GM12878 (cell line): ENCODE results near the gene GARIN5A. TPM values are rescaled to one million over a fixed set of nuclear protein-coding genes. Genes with fewer than 3 reads are reported as not detected.
A peak's percentile ranks its signal among the peaks of the same experiment; 100 is the strongest.

Source experiments
- ATAC-seq: fragments of 200-7000 bp; cut with Tn5 transposase; 3 replicates; pipeline ENCODE4 v1.9.1; 2020; ENCODE audit warnings: mild to moderate bottlenecking, moderate library complexity
- BruUV-seq: library from RNA; stranded (reverse); fragments of 400-500 nt; replicated peaks from 2 replicates; lab custom pipeline; 2021; lab: Mats Ljungman, UMichigan
- CTCF ChIA-PET: fragments of 300-600 bp; sonication (Branson Sonifier 250); formaldehyde crosslinking; extraction: SDS; loops from one replicate; lab custom pipeline; 2021; ENCODE audit warnings: inconsistent platforms; lab: Yijun Ruan, JAX
- POLR2A ChIA-PET: fragments of 350-600 bp; formaldehyde crosslinking; extraction: SDS; loops from one replicate; lab custom pipeline; 2021; ENCODE audit warnings: inconsistent platforms; lab: Charles Lee
- RAD21 ChIA-PET: fragments of 300-600 bp; sonication (Branson Sonifier 250); formaldehyde crosslinking; loops from one replicate; lab custom pipeline; 2023; ENCODE audit warnings: antibody characterized with exemption; ENCODE audit not compliant: unreplicated experiment; lab: Charles Lee
- SMC1A ChIA-PET: fragments of 300-600 bp; sonication (Branson Sonifier 250); formaldehyde crosslinking; loops from one replicate; lab custom pipeline; 2023; ENCODE audit not compliant: unreplicated experiment, uncharacterized antibody; lab: Charles Lee
- DNase-seq: peaks from one replicate; pipeline ENCODE4 v3.0.0-alpha.2; 2011; ENCODE audit warnings: low read depth, low spot score
- FAIRE-seq: peaks from 3 replicates; lab custom pipeline; 2011; peaks lifted over from hg19 to GRCh38; lab: Jason Lieb, UNC
- H2AFZ ChIP-seq: 2 replicates; pipeline ENCODE4 v1.6.0; 2011; ENCODE audit warnings: low read depth, low read length, control low read depth; ENCODE audit not compliant: control insufficient read depth
- H3K27ac ChIP-seq: 2 replicates; pipeline ENCODE4 v1.5.1; 2011; ENCODE audit warnings: control low read depth; ENCODE audit not compliant: control insufficient read depth, insufficient read depth
- H3K27me3 ChIP-seq, 2 experiments: replicated peaks in 1 of 2; 2 replicates each; pipeline versions ENCODE4 v1.6.0 to v1.6.1; 2011; ENCODE audit warnings: low read length in 1 of 2; ENCODE audit not compliant: control insufficient read depth in 2 of 2, insufficient read depth in 2 of 2
- H3K36me3 ChIP-seq, 2 experiments: 2 replicates each; pipeline ENCODE4 v1.5.1; 2011; ENCODE audit warnings: low read length in 1 of 2; ENCODE audit not compliant: control insufficient read depth in 2 of 2, insufficient read depth in 2 of 2
- H3K4me1 ChIP-seq: 2 replicates; pipeline ENCODE4 v1.6.1; 2011; ENCODE audit warnings: mild to moderate bottlenecking, low read length, moderate library complexity, mixed read lengths; ENCODE audit not compliant: control insufficient read depth, insufficient read depth
- H3K4me2 ChIP-seq: 2 replicates; pipeline ENCODE4 v1.6.0; 2011; ENCODE audit warnings: control low read depth; ENCODE audit not compliant: control insufficient read depth, insufficient read depth
- H3K4me3 ChIP-seq: fragments of 200-600 bp; sonication (generic); 2 replicates; pipeline ENCODE4 v1.5.1; 2016
- H3K79me2 ChIP-seq: 2 replicates; pipeline ENCODE4 v1.6.0; 2011; ENCODE audit warnings: low read length; ENCODE audit not compliant: control insufficient read depth, insufficient read depth
- H3K9ac ChIP-seq: 2 replicates; pipeline ENCODE4 v1.8.0; 2011; ENCODE audit warnings: low read length, control low read depth, mixed read lengths; ENCODE audit not compliant: control insufficient read depth, insufficient read depth
- H3K9me3 ChIP-seq: replicated peaks from 3 replicates; pipeline ENCODE4 v1.5.1; 2011; ENCODE audit warnings: mild to moderate bottlenecking, low read length; ENCODE audit not compliant: control insufficient read depth, insufficient read depth
- H4K20me1 ChIP-seq: 2 replicates; pipeline ENCODE4 v1.6.0; 2011; ENCODE audit not compliant: control insufficient read depth, insufficient read depth
- BCL11A ChIP-seq: IDR thresholded peaks from 2 replicates; pipeline ENCODE4 v1.6.1; 2011; ENCODE audit warnings: low read depth, low read length
- NR2F1 ChIP-seq: fragments of 450-650 bp; conservative IDR thresholded peaks from 2 replicates; pipeline ENCODE4 v1.6.1; 2017; ENCODE audit warnings: mild to moderate bottlenecking
- PKNOX1 ChIP-seq: fragments of 450-650 bp; IDR thresholded peaks from 2 replicates; pipeline ENCODE4 v1.6.1; 2016; ENCODE audit warnings: mild to moderate bottlenecking
- REST ChIP-seq: IDR thresholded peaks from 2 replicates; pipeline ENCODE4 v1.6.1; 2012; ENCODE audit warnings: mild to moderate bottlenecking, low read depth, low read length
- SRF ChIP-seq, 2 experiments: IDR thresholded peaks; 2 replicates each; pipeline ENCODE4 v1.6.1; 2011; ENCODE audit warnings: low read depth in 2 of 2, low read length in 2 of 2, mild to moderate bottlenecking in 1 of 2, moderate library complexity in 1 of 2
- WGBS: methylation state at CpG from one replicate; pipeline ENCODE4 v1.1.6; 2016; ENCODE audit warnings: low lambda C conversion rate; ENCODE audit not compliant: insufficient replicate concordance, insufficient coverage; ENCODE audit errors: missing lambda C conversion rate; 5-methylcytosine and 5-hydroxymethylcytosine counted together
- in situ Hi-C: fragments of 300-500 bp; cut with MboI; formaldehyde crosslinking; loops from 9 replicates; pipeline ENCODE4 v1.14.3; 2018; ENCODE audit warnings: mixed read lengths
- intact Hi-C: fragments of 100-400 bp; cut with micrococcal nuclease; formaldehyde crosslinking; loops from one replicate; pipeline ENCODE4 v1.14.2; 2022; ENCODE audit not compliant: unreplicated experiment
- polyA plus RNA-seq, 11 experiments: library from polyadenylated mRNA; depleted of rRNA in 4 of 11; unstranded in 6 of 11; stranded (reverse) in 5 of 11; fragments of >200 nt; fragmentation: Nextera tagmentation in 4 of 11; fragmentation: Illumina TruSeq in 1 of 11; extraction: Ambion mirVana in 4 of 11; extraction: Trizol in 1 of 11; gene quantifications; 1 replicate in 1 of 11; 2 replicates in 10 of 11; pipeline versions ENCODE4 v1.2.1 to v1.2.3, GENCODE V29; 2011 to 2016; ENCODE audit warnings: inconsistent platforms in 2 of 11, missing spikeins in 2 of 11, low read depth in 1 of 11
- total RNA-seq, 4 experiments: library from RNA; depleted of rRNA in 3 of 4; stranded (reverse); fragments of >200 nt in 3 of 4; fragmentation: Illumina TruSeq in 1 of 4; extraction: Trizol in 1 of 4; gene quantifications; 2 replicates each; pipeline versions ENCODE4 v1.2.1 to v1.2.3, GENCODE V29; 2013 to 2021

GARIN5A gene
- total and polyA plus RNA-seq, 10 of the 15 experiments (the other 5 are each of a cell fraction or from before 2014, with no cell fraction given): 0.18 to 1.2 (median 0.24) TPM; not detected in 6

DNA sequence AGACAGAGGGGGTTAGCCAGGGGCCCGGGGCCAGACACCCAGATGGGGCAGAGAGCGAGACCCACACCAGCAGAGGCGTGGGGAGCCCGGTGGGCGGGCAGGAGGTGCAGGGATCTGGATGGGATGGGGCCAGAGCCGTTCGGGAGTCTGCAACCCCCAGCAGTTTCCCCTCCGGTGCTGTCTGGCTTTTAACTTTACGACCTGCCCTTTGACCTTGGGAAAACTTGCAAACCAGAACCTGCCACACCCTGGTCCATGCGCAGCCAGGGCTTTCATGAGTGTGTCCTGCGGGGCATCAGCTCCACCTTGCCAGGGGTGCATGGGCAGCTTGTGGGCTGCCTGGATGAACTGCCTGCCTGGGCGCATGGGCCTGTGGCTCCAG is 24.5 kb upstream of the GARIN5A start:
- ChIA-PET CTCF (no interaction called here), SMC1A (no interaction called here), RAD21 (no interaction called here), POLR2A (no interaction called here)
- BruUV-seq: no TSS peak
- intact Hi-C loops: no loop called here
- Histone ChIP-seq H3K9ac (no peak overlapping the region), H3K4me2 (no peak overlapping the region), H3K79me2 (no peaks in the 10 kb centered on the region), H3K4me3 (no peak overlapping the region), H3K4me1 (no peaks in the 10 kb centered on the region), H2AFZ (no peak overlapping the region), H3K27me3 (no peaks in the 10 kb centered on the region), H3K36me3 (no peaks in the 10 kb centered on the region), H4K20me1 (no peaks in the 10 kb centered on the region), H3K9me3 (no peaks in the 10 kb centered on the region), H3K27ac (no peak overlapping the region)
- 40% methylated on average over 12 of the region's 12 CpGs for WGBS
- 0 out of 2 replicates have a peak, but pooled peaks have one; percentile 22 for TF ChIP-seq NR2F1
- no peak for TF ChIP-seq BCL11A
- ATAC-seq (no peak; the same call in 1 of the 3 replicates), FAIRE-seq (no peak), DNase-seq (no peak)
- in situ Hi-C loops: no loop called here

- H3K4me3 ChIP-seq: no peak overlapping the region
Observed at GRCh38 chr19:50500753-50501151, 24.1 kb upstream of the GARIN5A start.

More at GRCh38 chr19:50500753-50501151, 24.1 kb upstream of the GARIN5A start:
- FAIRE-seq (no peak), DNase-seq (no peak), ATAC-seq (peak; percentile 46)
- WGBS: 26% methylated on average over 6 of the region's 10 CpGs
- Histone ChIP-seq H4K20me1 (no peaks in the 10 kb centered on the region), H3K9ac (no peak overlapping the region), H3K9me3 (no peaks in the 10 kb centered on the region), H3K79me2 (no peaks in the 10 kb centered on the region), H3K27me3 (no peaks in the 10 kb centered on the region), H2AFZ (no peak overlapping the region), H3K36me3 (no peaks in the 10 kb centered on the region), H3K4me2 (no peak overlapping the region), H3K4me1 (no peaks in the 10 kb centered on the region), H3K27ac (no peak overlapping the region)
- SMC1A ChIA-PET: no interaction called here
- CTCF ChIA-PET: no interaction called here
- no TSS peak for BruUV-seq
- in situ Hi-C loops: no loop called here
- RAD21 ChIA-PET: no interaction called here
- POLR2A ChIA-PET: no interaction called here
- intact Hi-C loops: no loop called here
- TF ChIP-seq PKNOX1 (0 out of 2 replicates have a peak, but pooled peaks have one; percentile 14), SRF (IDR thresholded peaks at IDR 0.05; ENCODE audit: low read depth in 2 of 2, low read length in 2 of 2) (peak; percentile 34 to 50; a peak in 2 of 4 replicates), REST (no peak)
